ENCODE data around the gene CLCF1.

The CLCF1 gene

GRCh38 chr11:67372993-67373647, at the start of gene CLCF1:
TSS of gene CLCF1 (minus strand) at chr11:67373598. CDS start at chr11:67373539, 59 bp downstream.
- no peak for DNase-seq (ENCODE audit: low read depth, low spot score)

- no peak for DNase-seq (ENCODE audit: low read depth, low spot score)
Observed at GRCh38 chr11:67422891-67423290, 49.5 kb upstream of the CLCF1 start.

GRCh38 chr11:67421430-67422031, 48.1 kb upstream of the CLCF1 start:
- no peak for DNase-seq (ENCODE audit: low read depth, low spot score)

- peak; percentile 94 for DNase-seq (ENCODE audit: low read depth, low spot score)
Observed at GRCh38 chr11:67420646-67421429, 47.4 kb upstream of the CLCF1 start.

GRCh38 chr11:67420147-67420645, 46.8 kb upstream of the CLCF1 start:
- no peak for DNase-seq (ENCODE audit: low read depth, low spot score)

GRCh38 chr11:67419325-67420049, 46.1 kb upstream of the CLCF1 start:
- no peak for DNase-seq (ENCODE audit: low read depth, low spot score)

- no peak for DNase-seq (ENCODE audit: low read depth, low spot score)
Observed at GRCh38 chr11:67418476-67419281, 45.3 kb upstream of the CLCF1 start.

GRCh38 chr11:67417425-67417824, 44.0 kb upstream of the CLCF1 start:
- DNase-seq (ENCODE audit: low read depth, low spot score) = no peak

GRCh38 chr11:67416416-67417335, 43.3 kb upstream of the CLCF1 start:
- peak; percentile 59 for DNase-seq (ENCODE audit: low read depth, low spot score)

GRCh38 chr11:67415501-67416304, 42.3 kb upstream of the CLCF1 start, which contains the start of gene CARNS1:
TSS of gene CARNS1 (plus strand) at chr11:67415678. CDS start at chr11:67416200, 522 bp downstream.
- DNase-seq (ENCODE audit: low read depth, low spot score) = no peak

- no peak for DNase-seq (ENCODE audit: low read depth, low spot score)
Observed at GRCh38 chr11:67413266-67413849, 40.0 kb upstream of the CLCF1 start.

- no peak for DNase-seq (ENCODE audit: low read depth, low spot score)
Observed at GRCh38 chr11:67412495-67413179, 39.2 kb upstream of the CLCF1 start.

GRCh38 chr11:67411785-67412152, 38.4 kb upstream of the CLCF1 start:
- no peak for DNase-seq (ENCODE audit: low read depth, low spot score)

GRCh38 chr11:67410984-67411784, 37.8 kb upstream of the CLCF1 start:
- DNase-seq (ENCODE audit: low read depth, low spot score) = no peak

- DNase-seq (ENCODE audit: low read depth, low spot score) = no peak
Observed at GRCh38 chr11:67410369-67410831, 37.0 kb upstream of the CLCF1 start.

GRCh38 chr11:67409781-67410368, 36.5 kb upstream of the CLCF1 start:
- no peak for DNase-seq (ENCODE audit: low read depth, low spot score)

GRCh38 chr11:67409261-67409666, 35.9 kb upstream of the CLCF1 start:
- peak; percentile 51 for DNase-seq (ENCODE audit: low read depth, low spot score)
